HG02588 (cell line): ENCODE measurements around the gene AMBP.
"Not testable (repeated sequence)": the region's sequence is repeated elsewhere in the genome, so short reads cannot be mapped to it uniquely, and the experiment has no call there.

ENCODE experiments used
- ATAC-seq: cut with Tn5 transposase; IDR thresholded peaks from one replicate; pipeline ENCODE4 v1.9.1; 2021; ENCODE audit warnings: mild to moderate bottlenecking, moderate library complexity; ENCODE audit not compliant: unreplicated experiment

AMBP gene

GRCh38 chr9:114053246-114054005 is 24.7 kb downstream of the AMBP start:
- ATAC-seq = no peak

- no peak for ATAC-seq
Observed at GRCh38 chr9:114051706-114052105, 26.4 kb downstream of the AMBP start.

- no peak for ATAC-seq
Observed at GRCh38 chr9:114051281-114051680, 26.8 kb downstream of the AMBP start.

GRCh38 chr9:114050646-114051045 is 27.5 kb downstream of the AMBP start:
- no peak for ATAC-seq

- ATAC-seq = no peak
Observed at GRCh38 chr9:114050226-114050568, 27.9 kb downstream of the AMBP start.

- no peak for ATAC-seq
Observed at GRCh38 chr9:114049441-114050225, 28.5 kb downstream of the AMBP start.

GRCh38 chr9:114048533-114049415 is 29.3 kb downstream of the AMBP start:
- ATAC-seq = no peak

GRCh38 chr9:114047717-114048116 is 30.4 kb downstream of the AMBP start:
- ATAC-seq = no peak

- ATAC-seq = no peak
Observed at GRCh38 chr9:114046875-114047274, 31.2 kb downstream of the AMBP start.

- no peak for ATAC-seq
Observed at GRCh38 chr9:114046237-114046755, 31.8 kb downstream of the AMBP start.

GRCh38 chr9:114043660-114044059 is 34.4 kb downstream of the AMBP start:
- ATAC-seq = not testable (repeated sequence)

- ATAC-seq = no peak
Observed at GRCh38 chr9:114039484-114039883, 38.6 kb downstream of the AMBP start.

GRCh38 chr9:114038724-114039313 is 39.3 kb downstream of the AMBP start:
- ATAC-seq = no peak

- no peak for ATAC-seq
Observed at GRCh38 chr9:114037961-114038723, 40.0 kb downstream of the AMBP start.

GRCh38 chr9:114037249-114037648 is 40.9 kb downstream of the AMBP start:
- no peak for ATAC-seq

GRCh38 chr9:114035845-114036801 is 42.0 kb downstream of the AMBP start:
- no peak for ATAC-seq

- ATAC-seq = no peak
Observed at GRCh38 chr9:114035221-114035844, 42.8 kb downstream of the AMBP start.

- no peak for ATAC-seq
Observed at GRCh38 chr9:114034661-114035062, 43.4 kb downstream of the AMBP start.
